LNCAP (cell line): Measurements from ENCODE around the gene NCOA1.

ENCODE experiments used
- TF ChIP-seq, protein P1 (sequence below): fragments of 450-650 bp; IDR thresholded peaks from 2 replicates; pipeline ENCODE4 v1.5.1; 2017; ENCODE audit warnings: mild to moderate bottlenecking

NCOA1 gene

DNA sequence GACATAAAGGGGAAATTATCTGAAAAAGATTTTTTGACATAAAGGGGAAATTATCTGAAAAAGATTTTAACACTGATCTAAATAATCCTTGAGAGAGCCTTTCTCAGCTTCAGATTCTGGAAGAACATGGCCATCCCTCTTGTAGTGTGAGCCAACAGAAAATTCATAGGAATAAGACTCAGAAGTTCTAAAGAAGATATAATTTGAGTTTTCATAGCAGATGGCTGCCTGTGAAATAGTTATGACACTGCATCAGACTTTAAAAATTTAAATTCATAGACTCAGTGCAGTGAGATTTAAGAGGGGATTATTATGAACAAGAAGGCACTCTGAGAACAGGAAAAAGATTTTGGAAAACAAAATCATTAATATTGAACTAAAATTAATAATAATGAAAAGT is 50.6 kb downstream of the NCOA1 start:
- TF ChIP-seq, protein P1, sequence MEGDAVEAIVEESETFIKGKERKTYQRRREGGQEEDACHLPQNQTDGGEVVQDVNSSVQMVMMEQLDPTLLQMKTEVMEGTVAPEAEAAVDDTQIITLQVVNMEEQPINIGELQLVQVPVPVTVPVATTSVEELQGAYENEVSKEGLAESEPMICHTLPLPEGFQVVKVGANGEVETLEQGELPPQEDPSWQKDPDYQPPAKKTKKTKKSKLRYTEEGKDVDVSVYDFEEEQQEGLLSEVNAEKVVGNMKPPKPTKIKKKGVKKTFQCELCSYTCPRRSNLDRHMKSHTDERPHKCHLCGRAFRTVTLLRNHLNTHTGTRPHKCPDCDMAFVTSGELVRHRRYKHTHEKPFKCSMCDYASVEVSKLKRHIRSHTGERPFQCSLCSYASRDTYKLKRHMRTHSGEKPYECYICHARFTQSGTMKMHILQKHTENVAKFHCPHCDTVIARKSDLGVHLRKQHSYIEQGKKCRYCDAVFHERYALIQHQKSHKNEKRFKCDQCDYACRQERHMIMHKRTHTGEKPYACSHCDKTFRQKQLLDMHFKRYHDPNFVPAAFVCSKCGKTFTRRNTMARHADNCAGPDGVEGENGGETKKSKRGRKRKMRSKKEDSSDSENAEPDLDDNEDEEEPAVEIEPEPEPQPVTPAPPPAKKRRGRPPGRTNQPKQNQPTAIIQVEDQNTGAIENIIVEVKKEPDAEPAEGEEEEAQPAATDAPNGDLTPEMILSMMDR = no peak

DNA sequence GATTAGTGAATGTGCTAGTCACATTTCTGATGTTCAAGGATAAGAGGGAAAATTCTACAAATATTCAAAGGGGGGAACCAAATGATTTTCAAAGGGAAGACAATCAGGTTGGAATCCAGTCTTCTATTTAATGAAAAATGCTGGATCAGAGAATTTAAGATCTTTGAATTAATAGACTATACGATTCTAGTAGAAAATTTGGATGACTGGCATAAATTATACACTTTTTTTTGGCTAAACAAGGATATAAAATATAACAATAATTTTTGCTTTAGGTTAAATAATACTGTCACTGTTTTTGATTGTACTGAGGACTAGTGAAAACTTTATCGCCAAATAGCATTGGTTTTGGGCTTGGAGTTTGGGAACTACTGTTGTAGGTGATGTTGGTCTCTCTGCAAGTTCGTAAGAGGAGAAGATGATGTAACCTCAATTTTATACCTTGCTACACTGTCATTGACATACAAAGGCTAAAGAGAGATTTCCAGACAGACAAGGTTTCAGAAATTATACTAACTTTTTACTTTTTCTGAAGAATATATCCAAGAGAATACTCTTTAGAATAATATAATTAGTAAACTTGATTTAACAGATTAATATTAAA is 51.3 kb downstream of the NCOA1 start:
- TF ChIP-seq, protein P1 = no peak

DNA sequence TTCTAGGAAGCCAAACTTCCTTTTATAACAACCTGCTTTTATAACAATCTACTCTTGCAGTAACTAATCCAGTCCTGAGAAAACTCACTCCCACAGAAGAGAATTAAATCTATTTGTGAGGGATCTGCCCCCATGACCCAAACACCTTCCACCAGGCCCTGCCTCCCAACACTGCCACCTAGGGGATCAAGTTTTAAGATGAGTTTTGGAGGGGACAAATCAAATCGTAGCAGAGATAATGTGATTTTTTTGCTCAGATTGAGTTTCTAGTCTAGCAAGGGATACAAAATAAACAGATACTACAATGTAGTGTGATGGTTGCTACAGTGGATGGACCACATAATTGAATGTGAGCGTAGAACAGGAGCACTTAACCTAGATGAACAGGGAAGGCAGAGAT is 52.2 kb downstream of the NCOA1 start:
- TF ChIP-seq, protein P1 = no peak

DNA sequence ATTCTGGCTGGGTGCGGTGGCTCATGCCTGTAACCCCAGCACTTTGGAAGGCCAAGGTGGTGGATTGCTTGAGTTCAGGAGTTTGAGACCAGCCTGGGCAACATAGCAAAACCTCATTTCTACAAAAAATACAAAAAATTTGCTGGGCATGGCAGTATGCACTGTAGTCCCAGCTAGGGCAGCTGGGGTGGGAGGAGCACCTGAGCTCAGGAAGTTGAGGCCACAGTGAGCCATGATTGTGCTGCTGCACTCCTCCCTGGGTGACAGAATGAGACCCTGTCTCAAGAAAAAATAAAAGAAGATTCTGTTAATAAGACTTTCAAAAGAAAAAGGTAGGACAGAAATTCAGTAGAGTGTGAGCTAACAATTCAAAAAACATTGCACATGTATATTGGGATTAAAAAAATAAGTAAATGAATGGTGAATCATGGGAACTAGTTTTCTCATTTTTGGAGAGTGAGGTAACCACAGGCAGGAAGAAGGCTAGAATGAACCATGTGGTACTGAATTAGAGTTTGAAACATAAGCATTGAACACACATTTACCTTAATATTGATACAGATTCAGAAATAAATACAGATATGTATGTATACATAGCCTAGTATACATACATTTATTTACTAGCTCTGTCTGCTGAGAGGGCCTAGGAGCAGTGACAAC is 53.5 kb downstream of the NCOA1 start:
- TF ChIP-seq, protein P1 = no peak

DNA sequence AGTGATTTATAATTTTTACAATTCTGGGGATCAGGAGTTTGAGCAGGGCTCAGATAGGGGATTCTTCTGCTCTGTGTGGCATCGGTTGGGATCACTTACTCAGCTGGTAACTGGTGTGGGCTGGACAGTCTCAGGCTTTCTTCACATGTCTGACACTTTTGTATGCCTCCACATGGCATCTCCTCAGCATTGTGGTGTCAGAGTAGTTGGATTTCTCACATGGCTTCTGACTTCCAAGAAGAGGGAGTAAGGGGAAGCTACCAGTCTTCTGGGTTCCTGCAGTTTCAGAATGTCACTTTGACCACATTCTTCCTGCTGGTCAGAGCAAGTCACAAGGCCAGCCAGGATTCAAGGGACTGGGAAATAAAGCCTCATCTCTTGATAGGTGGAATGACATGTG is 55.6 kb downstream of the NCOA1 start:
- TF ChIP-seq, protein P1 = no peak

DNA sequence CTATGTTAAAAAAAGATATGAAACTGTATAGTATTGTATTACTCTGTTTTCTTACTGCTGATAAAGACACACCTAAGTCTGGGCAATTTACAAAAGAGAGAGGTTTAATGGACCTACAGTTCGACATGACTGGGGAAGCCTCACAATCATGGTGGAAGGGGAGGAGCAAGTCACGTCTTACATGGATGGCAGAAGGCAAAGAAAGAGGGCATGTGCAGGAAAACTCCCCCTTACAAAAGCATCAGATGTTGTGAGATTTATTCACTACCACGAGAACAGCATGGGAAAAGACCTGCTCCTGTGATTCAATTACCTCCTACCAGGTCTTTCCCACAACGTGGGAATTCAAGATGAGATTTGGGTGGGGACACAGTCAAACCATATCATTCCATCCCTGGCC is 57.0 kb downstream of the NCOA1 start:
- TF ChIP-seq, protein P1 = no peak

DNA sequence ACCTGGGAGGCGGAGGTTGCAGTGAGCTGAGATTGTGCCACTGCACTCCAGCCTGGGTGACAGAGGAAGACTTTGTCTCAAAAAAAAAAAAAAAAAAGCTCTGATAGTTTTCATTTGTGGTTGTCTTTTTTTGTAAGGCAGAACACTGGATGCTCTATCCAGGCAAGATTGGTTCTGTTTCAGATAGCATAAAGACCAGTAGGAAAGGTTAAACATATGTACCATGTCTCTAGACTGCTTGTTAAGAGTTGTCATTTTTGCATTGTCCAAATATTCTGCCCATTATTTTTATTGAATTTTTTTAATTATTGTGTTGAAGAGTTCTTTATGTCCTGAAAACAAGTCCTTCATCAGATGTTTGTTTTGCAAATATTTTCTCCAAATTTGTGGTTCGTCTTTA is 60.0 kb downstream of the NCOA1 start:
- TF ChIP-seq, protein P1 = no peak

DNA sequence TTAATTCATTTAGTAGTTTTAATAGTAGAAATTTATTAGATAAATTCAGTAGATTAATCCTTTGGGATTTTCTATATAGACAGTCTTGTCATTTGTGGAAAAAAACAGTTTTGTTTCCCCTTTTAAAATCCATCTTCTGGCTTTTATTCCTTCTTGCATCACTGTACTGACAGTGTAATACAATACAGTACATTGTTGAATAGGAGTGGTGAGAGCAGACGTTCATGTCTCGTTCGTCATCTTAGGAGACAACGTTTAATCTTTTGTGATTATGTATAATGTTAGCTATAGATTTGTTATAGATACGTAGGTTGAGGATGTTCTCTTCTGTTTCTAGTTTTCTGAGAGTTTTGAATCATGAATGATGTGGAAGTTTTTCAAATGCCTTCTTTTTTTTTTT is 61.8 kb downstream of the NCOA1 start:
- TF ChIP-seq, protein P1 = no peak
